ENCODE results near the gene ZNF275.
A peak's percentile ranks its signal among the peaks of the same experiment; 100 is the strongest.
"Not testable (repeated sequence)": the region's sequence is repeated elsewhere in the genome, so short reads cannot be mapped to it uniquely, and the experiment has no call there.

The ZNF275 gene

DNA sequence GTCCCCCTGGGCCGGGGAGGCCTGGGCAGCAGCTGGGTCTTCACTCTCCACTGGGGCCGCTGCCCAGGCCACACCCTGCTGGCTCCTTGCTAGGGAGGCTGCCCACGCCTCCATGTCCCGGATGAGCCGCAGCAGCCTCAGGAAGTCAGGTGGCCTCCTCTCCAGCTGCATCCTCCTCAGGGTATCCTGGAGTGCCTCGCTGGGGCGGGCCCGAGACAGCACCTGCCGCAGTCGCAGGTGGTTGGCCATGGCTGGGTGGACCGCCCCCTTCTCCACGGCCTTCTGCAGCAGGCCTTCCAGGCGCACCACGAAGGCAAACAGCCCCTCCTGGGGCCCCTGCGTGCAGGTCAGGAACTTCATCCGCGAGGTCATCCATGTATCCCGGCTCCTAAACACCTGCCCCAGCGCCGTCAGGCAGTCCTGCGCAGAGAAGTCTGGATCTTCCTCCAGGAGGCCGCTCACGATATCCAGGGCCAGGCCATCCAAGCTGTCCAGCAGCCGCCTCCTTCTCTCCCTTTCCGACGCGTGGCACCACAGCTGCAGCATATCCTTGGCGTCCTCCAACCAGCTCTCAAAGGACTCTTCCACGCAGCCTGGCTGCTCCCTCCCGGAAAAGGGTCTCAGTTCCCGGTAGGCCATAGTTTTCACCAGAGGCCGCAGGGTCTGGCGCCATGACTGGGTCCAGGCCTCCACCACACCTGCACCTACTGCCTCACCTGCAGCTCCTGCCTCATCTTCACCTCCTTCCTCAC lies 14.5 kb upstream of the ZNF275 start:
- no peak for DNase-seq (ENCODE audit: low spot score)

DNA sequence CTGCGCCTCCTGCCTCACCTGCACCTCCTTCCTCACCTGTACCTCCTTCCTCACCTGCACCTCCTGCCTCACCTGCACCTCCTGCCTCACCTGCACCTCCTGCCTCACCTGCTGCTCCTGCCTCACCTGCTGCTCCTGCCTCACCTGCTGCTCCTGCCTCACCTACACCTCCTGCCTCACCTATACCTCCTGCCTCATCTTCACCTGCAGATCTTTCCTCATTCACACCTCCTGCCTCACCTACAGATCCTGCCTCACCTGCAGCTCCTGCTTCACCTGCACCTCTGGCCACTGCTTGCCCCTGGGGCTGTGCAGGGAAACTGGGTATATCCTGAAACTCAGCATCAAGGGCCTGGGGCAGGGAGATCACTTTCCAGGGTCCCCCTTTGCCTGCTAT lies 13.9 kb upstream of the ZNF275 start:
- not testable (repeated sequence) for DNase-seq (ENCODE audit: low spot score)

DNA sequence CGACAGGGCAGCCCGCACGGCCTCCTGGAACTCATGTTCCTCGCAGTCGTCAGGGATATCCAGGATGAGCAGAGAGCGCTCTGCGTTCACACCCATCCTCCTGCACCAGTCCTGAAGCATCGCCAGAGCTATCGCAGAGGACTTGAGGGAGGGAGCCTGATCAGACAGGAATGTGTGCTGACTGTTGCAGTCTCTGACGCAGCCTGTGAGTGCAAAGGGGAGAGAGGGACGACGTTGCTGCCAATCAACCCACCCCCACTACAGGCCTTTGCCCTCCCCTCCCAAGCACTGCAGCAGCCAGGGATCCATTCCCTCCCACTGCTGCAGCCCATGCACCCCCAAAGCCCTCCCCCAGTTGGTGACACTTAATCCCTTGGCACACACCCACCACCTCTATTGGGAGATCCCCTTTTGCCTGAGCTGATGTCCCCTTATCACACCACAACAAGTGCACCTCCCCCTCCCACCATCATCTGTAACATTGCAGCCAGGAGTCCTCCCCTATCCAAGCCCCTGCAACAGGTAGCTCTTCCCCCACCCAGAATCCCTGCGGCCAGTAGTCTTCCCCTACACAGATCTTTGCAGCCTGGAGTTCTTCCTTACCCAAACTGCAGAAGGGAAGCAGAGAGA lies 13.3 kb upstream of the ZNF275 start:
- DNase-seq (ENCODE audit: low spot score): no peak

DNA sequence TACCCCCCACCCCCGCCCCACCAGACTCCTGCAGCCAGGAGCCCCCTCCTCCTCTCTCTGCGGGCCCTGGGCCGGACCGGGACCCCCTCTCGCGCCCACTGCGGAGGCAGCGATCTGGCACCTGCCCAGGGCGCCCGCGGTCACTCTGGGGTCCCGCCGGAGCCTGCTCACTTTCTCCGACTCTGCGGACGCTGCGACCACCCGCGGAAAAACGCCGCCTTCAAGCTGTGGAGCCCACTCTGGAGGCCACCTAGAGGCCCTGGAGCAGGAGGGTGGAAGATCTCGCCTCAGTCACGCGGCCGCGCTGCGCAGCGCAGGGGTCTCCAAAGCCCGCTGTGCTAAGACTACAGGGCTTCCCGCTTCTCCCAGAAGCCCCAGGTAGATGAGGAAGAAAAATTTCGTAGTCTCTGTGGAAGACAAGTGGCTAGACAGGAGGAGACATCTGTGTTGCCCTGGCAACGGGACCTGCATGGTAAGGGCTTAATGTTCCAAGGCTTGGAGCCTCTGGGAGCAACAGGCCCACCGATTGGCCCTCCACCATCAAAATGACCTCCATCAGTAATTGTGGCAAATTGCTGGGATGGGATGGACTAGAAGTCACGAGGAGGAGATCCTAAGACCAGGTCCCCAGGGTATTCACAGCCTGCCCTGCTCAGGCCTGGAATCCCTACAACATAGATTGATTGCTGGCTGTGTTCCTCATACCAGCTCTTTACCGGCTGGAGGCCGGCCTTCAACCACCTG lies 12.4 kb upstream of the ZNF275 start, which contains the start of gene PNMA6F:
PNMA6F (minus strand) TSS at position 387 of the 744 bp plus-strand sequence. CDS start 1,093 bp downstream, outside the sequence.
- no peak for DNase-seq (ENCODE audit: low spot score)

DNA sequence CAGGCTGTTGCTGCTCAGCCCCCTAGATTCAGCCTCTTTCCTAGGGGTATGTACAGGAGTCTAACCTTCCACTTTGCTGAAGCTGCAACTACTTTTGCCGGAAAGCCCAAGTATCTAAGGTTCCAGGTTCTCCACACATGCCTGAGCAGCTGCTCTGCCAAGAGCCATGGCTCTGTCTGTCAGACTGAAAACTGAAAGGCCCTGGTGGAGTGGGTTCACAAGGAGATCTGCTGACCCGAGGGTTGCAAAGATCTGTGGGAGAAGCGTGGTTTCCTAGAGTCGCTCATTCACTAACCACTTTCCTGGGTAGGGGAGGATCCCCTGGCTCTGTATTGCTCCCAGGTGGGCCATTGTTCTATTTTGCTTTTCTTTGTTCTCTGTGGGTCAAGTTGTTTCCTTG lies 6.4 kb upstream of the ZNF275 start:
- no peak for DNase-seq (ENCODE audit: low spot score)

DNA sequence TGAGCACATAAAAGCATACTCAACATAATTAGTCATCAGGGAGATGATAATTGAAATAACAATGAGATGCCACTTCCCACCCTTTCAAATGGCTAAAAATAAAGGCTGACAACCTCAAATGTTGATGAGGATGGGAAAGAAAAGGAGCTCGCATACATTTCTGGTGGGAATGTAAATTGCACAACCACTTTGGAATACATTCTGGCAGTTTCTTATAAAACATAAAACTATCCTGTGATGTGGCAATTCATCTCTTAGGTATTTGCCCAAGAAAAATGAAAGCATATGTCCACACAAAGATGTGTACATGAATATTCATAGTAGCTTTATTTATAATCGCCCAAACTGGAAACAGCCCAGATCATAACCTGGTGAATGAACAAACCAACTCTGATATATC lies 687 bp upstream of the ZNF275 start:
- peak; percentile 3 for DNase-seq (ENCODE audit: low spot score)

DNA sequence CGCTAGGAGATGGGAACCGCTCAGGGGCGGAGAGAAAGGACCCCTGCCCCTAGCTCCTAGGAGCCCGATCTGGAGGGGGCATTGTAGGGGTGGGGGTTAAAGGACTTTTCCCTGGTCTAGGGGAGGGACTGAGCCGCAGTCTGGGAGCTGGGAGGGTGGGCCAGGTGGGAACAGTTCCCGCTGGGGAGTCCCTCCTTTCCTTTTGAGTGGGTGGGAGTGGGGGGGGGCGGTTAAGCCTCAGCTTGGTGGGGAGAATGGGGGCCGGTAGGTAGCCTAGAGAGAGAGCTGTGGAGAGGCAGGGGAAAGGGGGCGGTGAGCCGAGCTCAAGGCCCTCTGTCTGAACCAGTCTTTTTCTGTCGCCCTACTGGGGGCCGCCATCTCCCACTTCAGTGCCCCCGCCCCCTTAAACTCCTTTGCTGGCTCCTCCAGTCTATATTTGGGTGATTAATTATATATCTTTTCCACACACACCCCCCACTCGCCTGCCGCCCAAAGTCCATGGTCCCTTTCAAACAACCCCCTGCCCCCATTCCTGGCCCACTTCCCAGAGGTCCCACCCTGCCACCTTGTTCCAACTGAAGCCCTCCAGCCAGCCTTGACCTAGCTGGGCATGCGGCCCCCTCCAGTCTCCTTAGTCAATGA lies 822 bp downstream of the ZNF275 start:
- DNase-seq (ENCODE audit: low spot score): no peak

DNA sequence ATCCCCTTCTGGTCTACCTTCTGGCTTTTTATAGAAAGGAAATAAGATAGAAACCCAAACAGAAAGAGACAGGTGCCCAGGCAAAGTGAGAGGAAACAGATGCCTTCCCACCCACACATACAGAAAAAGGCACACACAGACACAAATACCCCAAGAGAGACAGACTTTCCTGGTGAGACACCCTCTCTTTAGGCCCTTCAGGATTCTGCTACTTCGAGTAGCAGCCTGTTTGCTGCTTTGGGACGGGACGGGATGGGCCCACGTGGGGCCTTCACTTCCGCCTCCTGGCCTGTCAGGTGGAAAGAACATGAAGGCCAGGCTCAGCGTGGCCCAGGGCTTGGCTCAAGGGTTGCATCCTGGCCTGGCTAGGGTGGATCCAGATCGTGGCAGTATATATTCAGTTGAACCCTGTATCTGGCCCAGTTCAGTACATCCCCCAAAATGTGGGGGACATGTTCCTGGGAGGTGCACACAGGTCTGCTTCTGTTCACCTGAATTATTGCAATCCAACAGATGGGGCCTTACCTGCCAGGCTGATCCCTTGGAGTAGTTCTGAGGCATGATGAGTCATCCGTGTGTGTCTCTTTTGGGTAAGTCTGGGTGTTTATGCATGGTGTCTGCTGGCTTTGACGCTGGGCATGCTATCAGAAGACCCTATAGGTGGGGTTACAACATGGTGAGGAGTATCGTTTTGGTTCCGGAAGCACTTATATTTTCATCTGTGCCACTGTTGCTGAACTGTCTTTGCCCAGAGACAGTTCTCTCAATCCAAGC lies 2.4 kb downstream of the ZNF275 start:
- no peak for DNase-seq (ENCODE audit: low spot score)

DNA sequence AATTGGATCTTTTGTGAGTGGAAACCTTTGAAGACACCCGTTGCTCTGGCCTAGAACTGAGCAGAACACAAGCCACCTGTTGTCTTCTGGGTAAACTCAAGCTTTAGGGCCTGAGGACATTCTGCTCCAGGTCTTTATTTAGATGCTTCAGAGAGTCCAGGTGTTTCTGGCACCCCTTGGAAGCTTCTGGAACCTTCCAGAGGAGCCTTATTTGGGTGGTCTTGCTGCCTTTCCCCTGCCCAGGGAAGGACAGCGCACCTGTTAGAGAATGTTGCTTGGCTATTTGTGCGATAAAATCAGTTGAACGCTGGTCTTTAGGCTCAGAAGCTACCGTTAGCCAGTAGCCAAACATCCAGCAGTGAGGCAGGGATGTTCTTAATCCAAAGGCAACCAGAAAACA lies 3.0 kb downstream of the ZNF275 start:
- no peak for DNase-seq (ENCODE audit: low spot score)

DNA sequence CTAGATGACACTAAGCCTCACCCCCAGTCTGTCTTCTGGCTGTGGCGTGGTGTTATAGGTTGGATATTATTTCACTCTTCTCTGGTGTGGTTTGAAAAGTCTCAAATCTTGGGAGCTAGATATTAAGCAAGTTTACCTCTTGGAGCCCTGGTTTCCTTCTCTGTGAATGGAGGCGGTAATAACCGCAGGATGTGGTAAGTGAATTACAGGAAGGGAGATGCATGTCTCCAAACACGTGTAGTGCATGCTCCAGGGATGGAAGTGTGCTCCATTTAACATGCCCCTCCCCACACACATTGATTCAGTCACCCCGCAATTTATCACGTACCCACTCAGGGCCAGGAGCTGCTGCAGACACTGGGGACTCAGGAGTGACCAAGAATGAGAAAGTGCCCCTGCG lies 4.9 kb downstream of the ZNF275 start:
- no peak for DNase-seq (ENCODE audit: low spot score)

DNA sequence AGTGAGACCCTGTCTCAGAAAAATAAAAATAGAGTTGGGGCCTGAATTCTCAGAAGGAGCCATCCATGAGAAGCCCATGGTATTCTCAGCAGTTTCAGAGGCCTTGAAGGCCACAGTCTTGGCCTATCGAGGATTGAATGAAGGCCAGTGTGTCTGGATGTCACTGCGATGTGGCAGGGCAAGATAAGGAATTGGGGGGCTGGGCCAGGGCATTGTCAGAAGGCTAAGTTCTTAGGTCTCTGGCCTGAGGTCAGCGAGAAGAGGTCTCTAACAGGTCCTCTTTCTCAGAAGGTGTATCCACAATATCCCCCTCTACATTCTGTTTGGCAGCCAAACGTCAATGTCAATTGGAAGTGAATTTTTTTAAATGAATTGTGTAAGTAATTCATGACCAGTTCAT lies 5.7 kb downstream of the ZNF275 start:
- DNase-seq (ENCODE audit: low spot score): no peak

DNA sequence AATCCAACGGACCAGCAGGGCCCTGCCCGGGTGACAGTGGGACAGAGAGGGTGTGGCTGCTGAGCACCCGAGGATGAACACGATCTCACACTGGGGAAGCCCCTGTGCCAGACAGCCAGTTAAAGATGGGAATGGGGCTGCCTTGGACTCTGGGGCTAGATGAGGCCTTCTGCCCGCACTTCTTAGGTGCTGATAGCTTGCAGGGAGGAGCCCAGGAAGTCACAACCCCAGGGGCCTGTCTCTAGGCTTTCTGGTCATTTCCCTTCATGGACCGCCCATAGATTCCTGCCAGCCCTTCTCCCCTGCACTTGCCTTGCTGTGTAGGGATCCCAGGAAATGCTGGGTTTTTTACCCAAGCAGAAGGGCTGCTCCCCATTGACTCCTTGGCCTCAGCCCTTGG lies 6.2 kb downstream of the ZNF275 start:
- DNase-seq (ENCODE audit: low spot score): no peak

DNA sequence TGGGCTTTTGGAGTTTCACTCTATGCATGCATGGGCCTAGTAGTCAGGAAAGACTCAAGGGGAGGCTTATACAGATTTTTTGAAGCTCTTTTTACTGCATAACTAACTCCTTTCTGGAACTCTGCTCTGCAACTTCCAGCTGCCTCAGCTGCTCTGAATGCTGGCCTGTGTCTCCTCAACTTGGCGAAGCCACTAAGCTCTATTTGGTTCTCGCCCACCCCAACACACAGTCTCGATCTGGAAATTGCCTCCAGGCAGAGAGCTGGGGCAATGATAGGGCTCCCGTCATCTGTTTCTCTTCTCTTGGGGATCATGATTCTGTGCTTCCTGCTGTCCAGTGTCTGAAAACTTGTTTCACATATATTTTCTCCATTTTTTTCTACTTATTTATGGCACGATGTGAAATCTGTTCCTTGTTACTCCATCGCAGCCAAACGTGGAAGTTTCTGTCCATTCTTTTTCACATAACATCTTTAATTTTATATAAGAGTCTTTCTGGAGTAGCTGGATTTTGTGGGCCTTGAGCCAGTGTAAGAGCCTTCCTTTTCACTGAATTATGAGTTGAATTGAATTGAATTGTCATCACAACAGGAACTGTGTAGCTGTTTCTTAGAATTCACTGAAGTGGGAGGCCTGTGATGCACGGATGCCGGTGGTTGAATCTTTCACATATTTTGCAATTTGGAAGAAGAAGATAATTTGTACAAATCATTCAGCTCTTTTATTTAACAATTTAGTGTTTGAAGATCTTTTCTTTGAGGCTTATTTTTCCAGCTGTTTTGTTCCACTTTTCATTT lies 9.0 kb downstream of the ZNF275 start:
- no peak for DNase-seq (ENCODE audit: low spot score)

DNA sequence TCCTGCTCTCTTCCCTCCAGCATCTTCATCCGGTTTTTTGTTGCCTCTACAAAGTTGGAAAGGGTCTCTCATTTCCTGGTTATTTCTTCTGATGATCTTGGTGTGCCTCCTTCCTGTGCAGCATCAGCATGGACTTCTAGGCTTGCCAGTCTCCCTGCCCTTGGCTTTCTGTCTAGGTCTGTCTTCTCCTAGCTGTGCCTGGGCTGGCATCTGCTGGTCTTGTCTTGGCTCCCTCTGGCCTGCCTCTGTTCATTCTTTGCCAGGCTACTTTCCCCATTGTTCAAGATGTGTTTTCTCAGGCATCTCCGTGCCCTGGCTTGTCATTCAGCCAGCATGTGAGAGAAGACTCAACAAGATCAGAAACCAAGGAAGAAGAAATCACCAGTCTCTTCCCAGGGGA lies 9.7 kb downstream of the ZNF275 start:
- no peak for DNase-seq (ENCODE audit: low spot score)

DNA sequence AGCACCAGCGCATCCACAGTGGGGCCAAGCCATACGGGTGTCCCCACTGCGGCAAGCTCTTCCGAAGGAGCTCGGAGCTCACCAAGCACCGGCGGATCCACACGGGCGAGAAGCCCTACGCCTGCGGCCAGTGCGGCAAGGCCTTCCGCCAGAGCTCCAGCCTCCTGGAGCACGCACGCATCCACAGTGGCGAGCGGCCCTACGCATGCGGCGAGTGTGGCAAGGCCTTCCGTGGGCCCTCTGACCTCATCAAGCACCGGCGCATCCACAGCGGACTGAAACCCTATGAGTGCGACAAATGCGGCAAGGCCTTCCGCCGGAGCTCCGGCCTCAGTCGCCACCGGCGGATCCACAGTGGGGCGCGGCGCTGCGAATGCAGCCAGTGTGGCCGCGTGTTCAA lies 13.6 kb downstream of the ZNF275 start:
- no peak for DNase-seq (ENCODE audit: low spot score)

DNA sequence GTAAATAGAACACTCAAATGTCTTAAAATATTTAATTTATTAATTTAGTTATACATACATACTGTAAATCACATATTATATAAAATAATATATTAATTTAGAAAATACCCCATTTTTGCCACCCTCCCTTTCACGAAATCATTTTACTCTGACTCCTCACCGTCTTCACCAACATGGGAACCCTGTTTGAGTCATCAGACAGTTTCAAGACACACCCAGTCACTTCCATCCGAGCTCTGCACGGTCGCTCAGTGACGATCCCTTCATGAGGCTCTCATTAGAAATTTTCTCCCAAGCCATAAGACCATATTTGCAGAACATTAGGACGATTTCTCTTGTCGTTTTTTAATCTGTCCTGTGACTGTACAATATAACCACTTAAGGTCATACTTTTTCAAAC lies 14.5 kb downstream of the ZNF275 start:
- DNase-seq (ENCODE audit: low spot score): no peak

DNA sequence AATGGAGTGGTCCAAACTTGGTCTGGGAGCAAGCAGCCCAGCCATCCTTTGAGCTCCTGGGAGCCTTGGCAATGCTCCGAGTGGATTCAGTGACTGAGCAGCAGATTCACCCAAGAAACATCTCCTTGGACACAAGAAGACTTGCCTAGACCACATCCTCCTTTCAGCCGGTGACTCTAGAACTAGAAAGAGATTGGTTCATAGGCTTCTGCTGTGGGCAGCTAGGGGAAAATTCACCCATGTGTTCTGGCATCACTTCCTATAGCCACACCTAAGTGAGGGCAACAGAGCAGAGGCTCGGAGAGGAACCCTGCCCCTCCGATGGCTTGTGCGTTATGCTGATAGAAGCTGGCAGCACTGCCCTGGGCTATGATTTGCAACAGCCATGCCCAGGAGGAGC lies 16.0 kb downstream of the ZNF275 start:
- no peak for DNase-seq (ENCODE audit: low spot score)

DNA sequence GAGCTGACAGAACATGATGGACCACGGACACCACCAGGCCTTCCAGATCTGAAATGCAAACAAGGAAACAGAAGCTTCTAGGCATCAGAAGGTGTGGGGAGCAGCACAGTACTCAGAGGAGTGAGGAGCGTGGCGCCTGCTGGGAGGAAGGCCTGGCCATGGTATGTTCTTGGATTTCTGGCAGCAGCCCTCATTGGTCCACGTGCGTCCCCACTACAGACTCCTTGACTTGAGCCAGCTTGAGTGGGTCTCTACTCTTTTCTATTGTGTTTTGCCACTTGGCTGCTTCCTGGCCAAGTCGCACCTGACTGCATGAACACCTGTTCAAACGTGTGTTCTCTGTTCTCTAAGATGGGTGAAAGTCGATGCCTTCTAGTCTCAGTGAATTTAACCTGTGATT lies 18.0 kb downstream of the ZNF275 start:
- DNase-seq (ENCODE audit: low spot score): no peak

DNA sequence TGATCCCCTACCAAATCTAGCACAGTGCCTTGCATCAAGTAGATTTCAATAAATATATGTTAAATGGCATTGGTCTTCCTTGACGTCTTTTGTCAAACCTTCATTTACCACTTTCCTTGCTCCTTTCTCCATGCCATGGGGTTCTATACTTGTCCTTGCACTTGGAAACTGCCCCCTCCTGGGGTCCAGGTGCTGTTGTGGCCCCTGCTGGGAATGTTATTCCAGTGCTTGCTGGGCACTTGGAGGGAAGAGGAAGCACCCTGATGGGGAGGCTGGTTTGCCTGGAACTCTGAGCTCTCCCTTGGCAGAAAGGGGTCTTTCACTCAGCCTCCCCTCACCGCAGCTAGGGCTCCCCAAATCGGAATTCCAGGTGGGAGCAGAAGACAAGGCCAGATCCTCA lies 18.9 kb downstream of the ZNF275 start:
- no peak for DNase-seq (ENCODE audit: low spot score)

DNA sequence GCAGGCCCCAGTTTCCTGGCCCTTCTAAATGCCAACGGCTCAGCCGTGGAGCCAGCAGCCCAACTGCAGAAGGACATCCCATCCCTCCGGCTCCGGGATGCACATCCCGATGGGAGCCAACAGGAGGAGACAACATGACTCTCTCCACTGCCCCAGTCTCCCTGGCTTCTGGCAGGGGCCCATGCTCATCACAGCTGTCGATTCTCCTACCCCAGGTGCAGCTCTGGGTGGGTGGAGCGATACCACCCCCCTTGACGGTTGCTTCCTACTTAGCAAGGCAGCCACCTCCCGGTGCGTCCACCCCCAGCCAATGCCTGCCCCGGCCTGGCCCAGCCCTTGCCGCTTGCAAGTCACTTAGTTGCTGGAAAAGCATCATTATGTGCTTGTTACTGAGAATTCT lies 19.5 kb downstream of the ZNF275 start:
- no peak for DNase-seq (ENCODE audit: low spot score)

DNA sequence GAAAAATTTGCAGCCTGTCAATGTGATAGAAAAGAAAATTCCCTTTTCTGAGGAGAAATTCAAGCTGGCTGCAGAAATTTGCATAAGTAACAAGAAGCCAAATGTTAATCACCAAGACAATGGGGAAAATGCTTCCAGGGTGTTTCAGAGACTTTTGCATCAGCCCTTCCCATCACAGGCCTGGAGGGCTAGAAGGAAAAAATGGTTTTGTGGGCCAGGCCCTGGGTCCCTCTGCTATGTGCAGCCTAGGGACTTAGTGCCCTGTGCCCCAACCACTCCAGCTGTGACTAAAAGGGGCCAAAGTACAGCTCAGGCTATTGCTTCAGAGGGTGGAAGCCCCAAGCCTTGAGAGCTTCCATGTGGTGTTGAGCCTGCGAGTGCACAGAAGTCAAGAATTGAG lies 23.9 kb downstream of the ZNF275 start:
- no peak for DNase-seq (ENCODE audit: low spot score)
